ENCODE measurements around the gene COL15A1.

Gene COL15A1

DNA sequence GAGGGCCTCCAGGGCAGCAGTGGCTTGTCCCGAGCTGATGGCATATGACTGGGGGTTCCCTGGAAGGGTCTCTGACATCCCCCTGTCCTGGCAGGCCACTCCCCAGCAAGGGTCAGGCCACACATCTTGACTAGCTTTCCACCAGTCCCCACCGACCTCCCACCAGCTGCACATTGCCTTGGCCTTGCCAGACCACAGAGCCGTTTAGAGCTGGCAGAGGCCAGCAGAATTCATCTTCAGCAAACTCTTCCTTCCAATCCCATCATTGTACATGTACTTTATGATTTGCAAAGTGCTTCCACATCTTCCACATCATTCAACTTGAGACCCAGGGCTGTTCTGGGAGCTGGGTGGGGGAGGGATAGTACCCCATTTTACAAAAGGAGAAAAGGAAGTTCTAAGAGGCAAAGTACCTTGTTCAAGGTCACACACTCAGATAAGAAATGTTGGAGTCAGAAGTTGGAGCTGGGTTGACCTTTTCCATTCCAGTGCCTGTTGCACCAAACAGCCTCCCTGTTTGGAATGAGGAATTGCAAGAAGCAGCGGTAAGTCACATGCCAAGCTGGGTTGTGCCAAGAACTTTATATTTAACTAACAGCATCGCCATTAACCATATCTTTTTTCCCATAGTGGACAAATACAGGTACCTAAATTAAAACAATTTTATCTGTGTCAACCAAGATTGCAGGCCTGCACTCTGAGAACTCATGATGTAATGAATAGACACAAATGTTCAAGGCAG, 25.8 kb upstream of the COL15A1 start:
- DNase-seq, result no peak

- DNase-seq, result no peak
Observed at GRCh38 chr9:98921732-98922131, 22.0 kb upstream of the COL15A1 start.

GRCh38 chr9:98922721-98923435, 20.8 kb upstream of the COL15A1 start:
- no peak for DNase-seq

GRCh38 chr9:98923451-98924123, 20.1 kb upstream of the COL15A1 start:
- DNase-seq, result no peak

- no peak for DNase-seq
Observed at GRCh38 chr9:98924946-98925820, 18.5 kb upstream of the COL15A1 start.

GRCh38 chr9:98925956-98926355, 17.8 kb upstream of the COL15A1 start:
- no peak for DNase-seq

DNA sequence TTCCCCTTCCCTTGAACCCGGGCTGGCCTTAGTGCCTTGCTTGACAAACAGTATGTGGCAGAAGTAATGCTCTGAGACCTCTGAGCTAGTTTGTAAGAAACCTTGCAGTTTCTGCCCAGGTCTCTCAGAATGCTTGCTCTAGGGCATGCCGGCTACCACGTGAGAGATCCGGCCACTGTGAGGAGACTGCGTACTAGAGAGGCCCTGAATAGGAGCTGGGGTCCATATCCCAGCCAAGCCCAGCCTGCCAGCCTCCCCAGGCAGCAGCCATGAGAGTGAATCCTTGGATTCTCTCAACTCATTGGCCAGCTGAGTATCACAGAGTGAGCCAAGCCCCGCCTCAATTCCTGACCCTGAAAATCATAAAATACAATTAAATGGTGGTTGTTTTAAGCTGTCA, 16.0 kb upstream of the COL15A1 start:
- no peak for DNase-seq

DNA sequence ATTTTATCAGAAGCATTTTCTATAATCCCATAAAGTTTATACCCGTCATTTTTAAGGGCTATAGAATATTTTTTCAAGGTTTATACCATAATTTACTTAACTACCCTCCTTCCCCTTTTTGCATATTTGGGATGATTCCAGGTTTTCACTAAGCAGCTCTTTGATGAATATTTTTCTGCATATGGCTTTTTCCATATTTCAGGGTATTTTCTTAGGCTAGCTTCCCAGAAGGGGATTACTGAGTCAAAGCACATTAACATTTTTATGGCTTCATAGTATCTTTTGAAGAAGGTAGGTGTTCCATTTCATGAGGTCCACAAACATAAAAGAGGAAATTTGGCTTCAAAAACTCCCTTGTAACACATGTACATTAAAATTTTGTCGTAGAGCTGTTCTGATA, 14.6 kb upstream of the COL15A1 start:
- no peak for DNase-seq

GRCh38 chr9:98929895-98930341, 13.8 kb upstream of the COL15A1 start:
- DNase-seq, result no peak

- no peak for DNase-seq
Observed at GRCh38 chr9:98930792-98931191, 12.9 kb upstream of the COL15A1 start.

GRCh38 chr9:98931600-98932389, 11.9 kb upstream of the COL15A1 start:
- no peak for DNase-seq

DNA sequence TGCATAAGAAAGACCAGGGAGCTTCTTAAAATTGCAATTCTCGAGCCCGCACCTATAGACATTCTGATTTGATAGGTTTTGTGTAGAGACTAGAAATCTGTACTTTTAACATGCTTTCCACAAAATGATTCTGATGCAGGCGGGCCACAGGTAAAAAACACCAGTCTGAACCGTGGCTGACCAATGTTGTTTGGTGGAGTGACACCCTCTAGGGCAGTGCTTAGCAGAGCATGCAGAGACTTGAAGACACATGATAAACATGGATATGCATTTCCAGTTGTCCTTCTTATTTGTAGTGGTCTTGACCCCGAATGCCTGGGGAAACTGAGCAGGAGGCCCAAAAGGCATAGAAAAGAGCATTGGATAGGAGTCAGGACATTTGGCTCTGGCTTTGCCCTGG, 10.5 kb upstream of the COL15A1 start:
- no peak for DNase-seq

DNA sequence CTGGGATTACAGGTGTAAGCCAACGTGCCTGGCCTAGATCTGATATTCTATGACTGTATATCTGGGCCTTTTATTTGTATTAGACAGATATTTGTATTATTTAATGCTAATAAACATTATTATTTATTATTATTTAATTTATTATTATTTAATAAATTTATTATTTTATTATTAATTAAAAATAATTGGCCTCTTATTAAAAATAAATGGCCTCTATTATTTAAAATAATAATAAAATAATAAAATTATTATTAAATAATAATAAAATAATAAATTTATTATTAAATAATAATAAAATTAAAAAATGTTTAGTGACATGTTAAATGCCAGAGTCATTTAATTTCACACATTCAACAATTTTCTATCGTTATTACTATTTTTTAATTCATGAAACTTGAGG, 9.8 kb upstream of the COL15A1 start:
- no peak for DNase-seq

GRCh38 chr9:98935071-98935505, 8.6 kb upstream of the COL15A1 start:
- no peak for DNase-seq

GRCh38 chr9:98940276-98940675, 3.4 kb upstream of the COL15A1 start:
- DNase-seq, result no peak

DNA sequence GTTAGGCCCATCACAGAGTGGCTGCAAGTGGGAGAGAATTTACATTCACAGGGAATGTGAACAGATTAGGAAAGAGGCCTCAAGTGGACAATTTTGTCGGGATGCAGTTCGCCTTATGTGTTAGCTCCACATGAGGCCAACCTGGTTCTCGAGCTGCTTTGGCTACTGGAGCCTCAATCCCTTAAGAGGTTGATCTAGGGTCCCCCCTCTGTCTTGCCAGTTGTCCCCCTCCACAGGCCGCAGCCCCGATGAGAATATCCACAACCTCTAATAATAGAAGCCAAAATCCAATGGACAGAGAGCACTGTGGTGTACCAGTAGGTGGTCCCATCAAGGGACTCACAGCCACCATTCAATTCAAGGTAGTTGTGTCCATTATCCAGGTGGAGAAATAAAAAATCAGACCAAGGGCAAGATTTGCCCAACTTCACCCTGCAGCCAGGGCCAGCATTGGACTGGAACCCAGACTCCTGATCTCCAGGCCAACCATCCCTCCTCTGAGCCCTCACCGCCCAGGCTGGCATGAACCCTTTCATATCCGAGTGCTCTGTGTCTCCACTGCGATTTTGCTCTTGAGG, 1.7 kb upstream of the COL15A1 start:
- no peak for DNase-seq

- DNase-seq, result no peak
Observed at GRCh38 chr9:98942906-98943681, 613 bp upstream of the COL15A1 start.

- DNase-seq, result no peak
Observed at GRCh38 chr9:98944057-98944733, 488 bp downstream of the COL15A1 start.

DNA sequence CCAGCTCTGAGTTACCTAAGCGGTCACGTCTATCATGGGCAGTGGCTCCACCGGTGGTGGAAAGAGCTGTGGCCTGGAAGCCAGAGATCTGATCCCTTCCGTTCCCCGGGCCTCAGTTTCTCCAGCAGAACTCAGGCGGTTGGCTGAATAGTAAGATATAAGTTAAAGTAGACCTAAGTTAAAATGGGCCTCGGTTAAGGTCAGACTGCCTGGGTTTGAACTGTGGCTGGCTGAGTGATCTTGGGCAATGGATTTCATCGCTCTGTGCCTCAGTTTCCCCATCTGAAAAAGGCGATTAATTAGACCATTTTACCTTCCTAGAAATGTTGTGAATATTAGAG, 997 bp downstream of the COL15A1 start:
- no peak for DNase-seq

- no peak for DNase-seq
Observed at GRCh38 chr9:98949565-98949964, 5.9 kb downstream of the COL15A1 start.

All from SIG-M5 (cell line).